Activated CD4-positive, CD25-positive, alpha-beta regulatory T cell treated with anti-CD3 and anti-CD28 coated beads, Interleukin-2, amount 50 U/mL, for 24 hours (primary cell): ENCODE results near the gene SIVA1.
"Not testable (repeated sequence)": the region's sequence is repeated elsewhere in the genome, so short reads cannot be mapped to it uniquely, and the experiment has no call there.

Source experiments
- ATAC-seq, 2 donors: fragments of 150-1000 bp; cut with Tn5 transposase; one replicate each; pipeline ENCODE4 v1.10.0; 2021; ENCODE audit warnings: mild to moderate bottlenecking in 1 of 2, moderate library complexity in 1 of 2

The SIVA1 gene

GRCh38 chr14:104734991-104735779, 17.8 kb upstream of the SIVA1 start:
- no peak for ATAC-seq

GRCh38 chr14:104735830-104736642, 16.9 kb upstream of the SIVA1 start:
- ATAC-seq = no peak

- ATAC-seq = no peak
These were observed 14.4 kb upstream of the SIVA1 start for GRCh38 chr14:104738375-104739019.

GRCh38 chr14:104739026-104739425, 13.9 kb upstream of the SIVA1 start:
- no peak for ATAC-seq

GRCh38 chr14:104739546-104740516, 13.1 kb upstream of the SIVA1 start:
- no peak for ATAC-seq

DNA sequence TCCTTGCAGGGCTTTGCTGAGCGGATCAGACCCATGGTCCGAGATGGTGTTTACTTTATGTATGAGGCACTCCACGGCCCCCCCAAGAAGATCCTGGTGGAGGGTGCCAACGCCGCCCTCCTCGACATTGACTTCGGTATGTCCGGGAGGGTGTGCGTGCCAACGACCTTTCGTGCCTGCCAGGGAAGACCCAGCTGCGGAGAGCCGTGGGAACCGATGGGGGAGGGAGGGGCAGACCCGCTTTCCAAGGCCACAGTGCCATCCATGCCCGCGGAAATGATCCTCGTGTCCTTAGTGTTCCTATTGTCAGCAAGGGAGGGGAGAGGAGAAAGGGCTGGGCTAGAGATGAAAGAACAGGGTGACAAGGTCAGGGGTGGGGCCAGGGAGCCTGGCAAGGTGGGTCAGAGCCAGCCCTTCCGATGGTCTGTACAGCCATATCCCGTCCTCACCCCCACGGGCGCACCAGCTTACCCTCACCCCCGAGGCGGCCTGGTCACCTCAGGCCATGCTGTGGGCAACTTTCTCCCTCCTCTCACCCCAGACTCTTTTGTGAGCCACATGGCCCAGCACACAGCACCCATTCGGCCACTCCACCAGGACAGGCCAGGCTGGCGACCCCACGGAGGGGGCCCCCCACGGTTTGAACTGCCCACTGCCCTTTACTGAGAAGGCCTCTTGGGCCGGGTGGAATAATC, 11.7 kb upstream of the SIVA1 start:
- ATAC-seq = no peak

DNA sequence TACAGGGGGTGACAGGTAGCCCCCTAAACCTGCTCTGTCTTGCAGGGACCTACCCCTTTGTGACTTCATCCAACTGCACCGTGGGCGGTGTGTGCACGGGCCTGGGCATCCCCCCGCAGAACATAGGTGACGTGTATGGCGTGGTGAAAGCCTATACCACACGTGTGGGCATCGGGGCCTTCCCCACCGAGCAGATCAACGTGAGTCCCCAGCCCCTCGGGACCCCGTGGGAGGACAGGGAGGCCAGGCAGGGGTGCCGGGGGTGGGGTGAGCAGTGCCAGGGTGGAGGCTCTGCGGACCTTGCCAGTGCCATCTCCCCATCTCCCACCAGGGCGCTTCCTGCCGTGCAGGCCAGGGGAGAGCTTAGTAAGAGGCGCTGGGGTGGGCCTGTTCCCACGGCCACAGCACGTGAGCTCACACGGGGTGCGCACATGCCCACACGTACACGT, 11.1 kb upstream of the SIVA1 start:
- no peak for ATAC-seq

- ATAC-seq = no peak
These were observed 10.1 kb upstream of the SIVA1 start for GRCh38 chr14:104742586-104743455.

DNA sequence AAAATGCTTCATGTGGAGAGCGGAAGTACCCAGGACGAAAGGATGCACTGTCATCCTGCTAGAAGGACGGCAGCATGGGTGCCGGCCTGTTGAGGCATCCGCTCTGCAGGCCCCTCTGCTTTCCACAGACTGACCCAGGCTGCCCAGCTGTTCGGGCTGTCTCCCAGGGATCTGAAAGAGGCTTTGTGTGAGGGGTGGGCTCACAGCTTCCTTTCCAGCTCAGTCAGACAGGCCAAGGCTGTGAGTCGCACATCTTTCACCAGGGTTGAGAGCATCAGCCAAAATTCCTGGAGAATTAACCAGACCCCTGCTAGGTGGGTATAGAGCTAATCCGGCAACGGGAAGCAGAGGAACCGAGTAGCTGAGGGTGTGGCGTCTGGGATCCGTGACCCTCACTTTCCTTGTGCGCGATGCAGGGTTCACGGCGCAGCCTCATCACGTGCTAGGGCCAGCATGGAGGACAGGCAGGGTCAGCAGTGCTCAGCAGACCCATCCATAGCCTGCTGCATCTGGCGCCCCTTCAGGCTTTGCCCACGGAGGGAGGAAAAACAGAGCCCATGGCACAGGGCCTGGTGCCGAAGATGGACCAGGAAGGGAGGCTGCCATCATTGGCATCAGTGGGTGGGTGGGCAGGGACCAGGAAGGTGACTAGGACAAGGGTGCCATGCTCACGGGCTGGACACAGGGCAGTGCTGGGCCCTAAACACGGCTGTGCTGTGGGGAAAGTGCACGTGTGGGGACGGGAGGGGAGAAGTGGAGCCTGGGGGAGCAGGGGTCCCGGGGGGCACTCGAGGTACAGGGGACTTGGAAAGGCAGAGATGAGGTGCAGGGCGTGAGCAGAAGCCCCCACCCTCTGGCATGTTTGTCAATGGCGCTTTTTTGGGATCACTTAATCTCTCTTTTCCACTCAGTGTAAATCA, 9.2 kb upstream of the SIVA1 start:
- ATAC-seq = no peak

DNA sequence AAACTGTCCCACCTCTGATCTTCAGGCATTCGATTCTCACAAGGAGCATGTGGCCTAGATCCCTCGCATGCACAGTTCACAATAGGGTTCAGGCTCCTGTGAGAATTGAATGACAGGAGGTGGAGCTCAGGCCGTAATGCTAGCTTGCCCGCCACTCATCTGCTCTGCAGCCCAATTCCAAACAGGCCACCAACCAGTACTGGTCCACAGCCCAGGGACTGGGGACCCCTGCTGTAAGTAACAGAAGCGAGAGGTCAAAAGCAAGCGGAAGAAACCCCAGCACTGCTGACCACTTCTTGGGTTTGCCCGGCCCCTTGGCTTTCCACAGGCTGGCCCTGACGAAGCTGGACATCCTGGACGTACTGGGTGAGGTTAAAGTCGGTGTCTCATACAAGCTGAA, 8.5 kb upstream of the SIVA1 start:
- no peak for ATAC-seq

DNA sequence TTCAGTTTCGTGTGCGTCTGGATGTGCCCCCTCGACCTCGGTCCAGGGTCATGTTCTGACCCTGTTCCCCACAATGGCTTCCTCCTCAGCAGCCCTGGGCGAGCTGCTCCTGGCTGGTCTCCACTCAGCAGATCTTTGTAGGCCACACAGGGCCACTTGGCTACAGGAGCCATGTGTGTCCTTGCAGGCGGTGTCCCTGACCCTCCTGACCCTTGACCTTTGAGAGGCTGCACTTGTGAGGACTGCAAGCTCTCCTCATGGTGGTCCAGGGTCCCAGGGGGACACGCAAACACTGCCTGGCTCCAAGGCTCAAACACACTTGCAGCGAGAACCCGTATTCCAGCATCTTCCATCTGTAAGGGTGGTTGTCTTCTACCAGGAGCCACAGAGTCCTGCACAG, 7.5 kb upstream of the SIVA1 start:
- ATAC-seq = no peak

GRCh38 chr14:104746071-104746545, 6.8 kb upstream of the SIVA1 start:
- peak; percentile 41 to 53 for ATAC-seq

DNA sequence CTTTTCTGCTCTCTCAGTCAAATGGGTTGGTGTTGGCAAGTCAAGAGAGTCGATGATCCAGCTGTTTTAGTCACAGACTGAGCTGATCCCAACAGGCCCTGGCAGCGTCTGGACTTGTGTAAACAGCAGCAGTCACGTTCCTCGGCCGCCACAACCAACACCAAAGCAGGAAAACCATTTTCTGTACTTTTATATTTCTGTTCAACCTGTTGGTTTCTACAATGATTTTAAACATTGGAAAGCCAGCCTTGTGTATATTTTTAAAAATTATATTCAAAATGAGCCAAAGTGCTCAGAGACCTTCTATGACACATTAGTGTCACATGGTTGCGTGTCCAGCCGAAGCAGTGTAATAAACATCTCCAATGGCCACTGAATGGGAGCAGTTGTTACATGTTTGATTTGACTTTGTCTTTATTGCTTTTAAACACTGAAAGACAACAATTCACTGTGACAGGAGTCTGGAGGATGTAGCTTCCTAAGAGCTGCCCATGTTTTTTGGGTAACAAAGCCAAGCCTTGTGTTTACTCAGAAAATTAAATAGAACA, 5.9 kb upstream of the SIVA1 start:
- no peak for ATAC-seq

GRCh38 chr14:104747876-104748275, 5.1 kb upstream of the SIVA1 start:
- ATAC-seq = no peak

DNA sequence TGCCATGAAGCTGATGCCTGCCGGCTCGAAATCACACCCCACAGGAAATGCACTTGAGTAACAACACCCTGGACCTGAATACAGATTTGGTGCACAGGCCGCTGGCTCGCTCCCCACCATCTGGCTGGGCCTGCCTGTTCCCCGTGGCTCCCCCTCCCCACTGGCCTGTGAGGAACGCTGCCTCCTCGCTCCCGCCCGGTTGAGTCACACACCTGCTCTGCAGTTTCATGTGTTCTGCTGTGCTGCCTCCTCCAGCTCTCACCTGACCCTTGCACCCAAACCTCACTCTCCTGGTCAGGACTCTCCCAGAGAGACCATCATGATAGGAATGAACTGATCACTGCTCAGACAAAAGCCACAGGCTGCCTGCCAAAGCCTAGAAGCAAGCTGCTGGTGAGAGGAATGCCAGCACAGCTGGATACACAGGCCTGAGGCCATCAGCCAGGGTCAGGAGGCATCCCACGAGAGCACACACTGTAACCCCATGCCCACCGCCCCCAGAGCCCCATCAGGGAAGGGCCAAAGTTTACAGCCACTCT, 3.8 kb upstream of the SIVA1 start:
- ATAC-seq = no peak

DNA sequence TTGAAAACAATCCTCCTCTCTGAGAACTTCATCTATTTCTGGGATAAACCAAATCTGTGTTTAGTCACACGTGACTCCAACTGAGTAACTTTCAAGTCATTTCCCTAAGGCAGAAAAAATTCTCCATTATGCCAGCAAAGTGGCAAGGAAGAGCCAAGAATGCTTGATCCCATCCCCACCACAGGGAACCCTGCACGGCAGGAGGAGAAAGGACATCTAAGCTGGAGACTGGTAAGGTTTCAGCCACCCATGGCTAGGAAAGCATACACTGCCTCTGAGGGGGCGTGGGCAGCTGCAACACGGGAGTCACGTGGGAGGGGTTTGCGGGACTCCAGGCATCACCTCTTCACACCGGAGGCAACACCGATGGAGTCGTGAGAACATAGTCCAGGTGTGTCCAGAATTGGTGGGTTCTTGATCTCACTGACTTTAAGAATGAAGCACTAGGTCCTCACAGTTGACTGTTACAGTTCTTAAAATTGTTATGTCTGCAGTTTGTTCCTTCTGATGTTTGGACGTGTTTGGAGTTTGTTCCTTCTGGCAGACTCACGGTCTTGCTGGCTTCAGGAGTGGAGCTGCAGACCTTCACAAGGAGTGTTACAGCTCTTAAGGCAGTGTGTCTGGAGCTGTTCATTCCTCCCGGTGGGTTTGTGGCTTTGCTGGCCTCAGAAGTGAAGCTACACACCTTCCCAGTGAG, 2.7 kb upstream of the SIVA1 start:
- no peak for ATAC-seq

DNA sequence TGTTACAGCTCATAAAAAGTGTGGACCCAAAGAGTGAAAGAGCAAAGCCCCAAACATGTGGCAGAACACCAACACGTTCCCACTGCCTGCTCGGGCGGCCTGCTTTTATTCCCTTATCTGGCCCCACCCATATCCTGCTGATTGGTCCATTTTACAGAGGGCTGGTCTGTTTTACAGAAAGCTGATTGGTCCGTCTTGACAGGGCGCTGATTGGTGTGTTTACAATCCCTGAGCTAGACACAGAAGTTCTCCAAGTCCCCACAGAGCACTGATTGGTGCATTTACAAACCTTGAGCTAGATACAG, 2.2 kb upstream of the SIVA1 start:
- not testable (repeated sequence) for ATAC-seq
